SK-MEL-5 (cell line): ENCODE data around the gene RHBDF1. TPM values are rescaled to one million over a fixed set of nuclear protein-coding genes. Genes with fewer than 3 reads are reported as not detected.
"Not testable (repeated sequence)": the region's sequence is repeated elsewhere in the genome, so short reads cannot be mapped to it uniquely, and the experiment has no call there.

Experiments
- DNase-seq: peaks from one replicate; pipeline ENCODE4 v3.0.0-alpha.2; 2016; ENCODE audit warnings: low read depth, low spot score
- in situ Hi-C: cut with HindIII; loops from 2 replicates; pipeline ENCODE4 v1.10.0; 2016; ENCODE audit warnings: low sequenced_read_pairs, high pct_unique_total_duplicates, low pct_unique_long_range_greater_than_20kb
- small RNA-seq, 2 experiments: library from RNA; depleted of rRNA; stranded (forward); fragments of <200 nt; gene quantifications; one replicate each; pipeline ENCODE3, GENCODE V24; 2014
- total RNA-seq: library from RNA; depleted of rRNA; stranded (reverse); fragments of >200 nt; shearing (Covaris generic); gene quantifications from 2 replicates; pipeline ENCODE4 v1.2.3, GENCODE V29; 2014; rRNA removed

Gene RHBDF1
- total RNA-seq, 1 experiment from 2014 or later = 5.9 TPM

DNA sequence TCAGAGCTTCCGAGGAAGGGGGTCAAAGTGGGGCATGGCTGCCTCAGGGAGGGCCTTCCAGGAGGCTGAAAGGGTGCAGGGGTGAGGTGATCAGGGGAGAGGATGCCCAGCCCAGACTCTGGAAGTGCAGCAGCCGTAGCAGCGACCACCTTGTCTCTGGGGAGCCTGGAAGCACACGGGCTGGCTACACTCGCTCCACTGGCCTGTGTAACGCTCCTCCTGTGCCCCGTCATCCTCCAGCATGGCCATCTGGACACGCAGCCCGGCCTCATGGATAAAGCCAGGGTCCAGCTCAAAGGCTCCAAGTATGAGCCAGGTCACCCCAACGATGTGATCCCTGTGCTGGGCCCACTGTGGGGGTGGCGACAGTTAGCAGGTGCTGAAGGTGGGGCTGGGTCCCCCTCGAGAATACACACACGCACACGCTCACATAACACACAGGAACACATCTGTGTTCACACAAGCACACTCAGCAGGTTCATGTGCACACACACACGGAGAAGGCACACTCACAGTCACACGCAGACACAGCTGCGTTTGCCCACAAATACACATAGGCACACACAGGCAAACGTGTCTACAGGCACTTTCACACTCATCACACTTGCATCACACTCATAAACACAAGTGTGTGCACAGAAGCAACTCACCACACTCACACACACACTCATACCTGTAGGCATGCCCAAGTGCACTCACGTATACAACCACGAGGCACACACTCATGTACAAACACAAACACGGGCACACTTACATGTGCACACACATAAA is 38.4 kb downstream of the RHBDF1 start:
- in situ Hi-C loops = no loop called here
- DNase-seq = no peak

DNA sequence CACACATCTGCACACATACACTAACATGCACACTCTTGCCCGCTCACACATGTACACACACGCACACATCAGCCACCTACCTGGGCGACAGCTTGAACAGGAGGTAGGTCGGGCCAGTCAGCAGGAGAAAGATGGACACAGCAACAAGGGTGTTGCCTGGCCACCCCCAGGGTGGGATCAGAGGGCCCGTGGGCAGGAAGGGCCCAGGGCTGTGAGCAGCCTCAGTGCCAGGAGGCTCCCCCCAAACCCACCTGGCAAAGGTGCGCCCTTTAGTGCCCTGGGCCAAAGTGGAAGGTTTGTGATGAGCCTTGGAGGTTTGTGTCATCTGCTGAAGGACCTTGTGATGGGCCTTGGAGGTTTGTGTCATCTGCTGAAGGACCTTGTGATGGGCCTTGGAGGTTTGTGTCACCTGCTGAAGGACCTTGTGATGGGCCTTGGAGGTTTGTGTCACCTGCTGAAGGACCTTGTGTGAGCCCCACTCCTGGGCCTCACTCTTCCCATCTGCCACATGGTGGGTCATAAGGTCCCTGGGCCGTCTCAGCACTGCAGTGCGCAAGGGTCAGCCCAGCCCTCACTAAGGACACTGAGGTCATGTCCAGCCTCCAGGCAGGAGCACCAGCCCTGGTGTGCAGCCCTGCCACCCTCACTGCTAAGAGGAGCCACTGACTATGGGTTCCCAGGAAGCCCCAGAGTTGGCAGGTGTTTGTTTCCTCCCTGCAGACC is 39.1 kb downstream of the RHBDF1 start:
- in situ Hi-C loops, DNase-seq: not testable (repeated sequence)

DNA sequence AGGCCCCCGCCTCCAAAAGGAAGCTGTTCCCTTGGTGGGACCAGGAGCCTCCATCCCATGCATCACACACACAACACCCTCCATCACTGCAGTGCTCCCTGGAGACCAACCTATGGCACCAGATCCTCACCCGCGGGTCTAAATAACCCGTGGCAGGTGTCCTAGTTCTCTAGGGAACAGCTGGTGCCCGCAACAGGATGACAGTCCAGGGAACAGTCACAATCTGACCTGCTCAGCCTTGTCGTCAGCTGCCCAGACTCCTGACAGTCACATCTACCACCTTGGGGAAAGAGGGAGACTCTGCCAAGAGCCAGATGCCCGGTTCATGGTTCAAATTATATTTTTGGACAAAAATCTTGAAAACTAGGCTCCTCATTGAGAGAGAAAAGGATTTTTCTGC is 41.8 kb downstream of the RHBDF1 start:
- DNase-seq = not testable (repeated sequence)

DNA sequence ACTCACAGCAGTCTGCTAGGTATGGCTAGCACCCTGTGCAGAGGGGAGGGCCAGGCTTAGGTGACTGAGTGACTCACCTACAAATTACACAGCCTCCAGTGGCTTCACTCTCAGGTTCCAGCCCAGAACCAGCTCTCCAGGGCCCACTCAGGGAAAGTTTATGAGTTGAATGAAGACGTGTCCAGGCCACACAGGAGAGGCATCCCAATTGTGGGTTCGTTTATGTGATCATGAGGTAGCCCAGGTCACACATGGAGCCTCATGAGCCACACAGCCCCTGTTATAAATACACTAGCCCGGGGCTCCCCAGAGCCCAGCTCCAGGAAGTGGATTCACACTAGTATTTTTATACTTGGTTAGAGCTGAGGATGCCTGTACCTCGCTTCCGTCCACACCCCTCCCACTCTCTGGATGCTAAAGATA is 46.5 kb downstream of the RHBDF1 start:
- DNase-seq, in situ Hi-C loops: not testable (repeated sequence)

More for the DNA sequence above, 41.8 kb downstream of the RHBDF1 start:
- in situ Hi-C loops = not testable (repeated sequence)

DNA sequence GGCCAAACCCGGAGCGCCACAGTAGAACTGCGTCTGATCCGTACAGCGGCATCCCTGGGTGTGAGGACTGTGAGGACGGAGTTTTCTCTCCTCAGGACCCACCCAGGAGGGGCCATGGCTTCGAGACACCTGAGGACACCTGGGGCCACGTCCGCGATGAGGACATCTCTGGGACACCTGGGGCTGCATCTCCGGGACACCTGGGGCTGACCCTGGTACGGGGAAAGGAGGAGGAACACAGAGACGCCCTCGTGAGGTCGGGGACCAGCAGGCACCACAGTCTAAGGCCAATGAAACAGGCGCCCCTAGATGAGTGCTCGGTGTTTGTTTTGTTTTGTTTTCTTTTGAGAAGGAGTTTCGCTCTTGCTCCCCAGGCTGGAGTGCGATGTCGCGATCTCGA is 48.3 kb downstream of the RHBDF1 start:
- in situ Hi-C loops, DNase-seq: not testable (repeated sequence)

DNA sequence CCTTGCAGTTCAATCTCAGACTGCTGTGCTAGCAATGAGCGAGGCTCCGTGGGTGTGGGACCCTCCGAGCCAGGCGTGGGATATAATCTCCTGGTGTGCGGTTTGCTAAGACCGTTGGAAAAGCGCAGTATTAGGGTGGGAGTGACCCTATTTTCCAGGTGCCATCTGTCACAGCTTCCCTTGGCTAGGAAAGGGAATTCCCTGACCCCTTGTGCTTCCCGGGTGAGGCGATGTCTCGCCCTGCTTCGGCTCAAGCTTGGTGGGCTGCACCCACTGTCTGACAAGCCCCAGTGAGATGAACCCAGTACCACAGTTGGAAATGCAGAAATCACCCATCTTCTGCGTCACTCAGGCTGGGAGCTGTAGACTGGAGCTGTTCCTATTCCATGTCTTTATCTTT is 51.5 kb downstream of the RHBDF1 start:
- DNase-seq, in situ Hi-C loops: not testable (repeated sequence)

DNA sequence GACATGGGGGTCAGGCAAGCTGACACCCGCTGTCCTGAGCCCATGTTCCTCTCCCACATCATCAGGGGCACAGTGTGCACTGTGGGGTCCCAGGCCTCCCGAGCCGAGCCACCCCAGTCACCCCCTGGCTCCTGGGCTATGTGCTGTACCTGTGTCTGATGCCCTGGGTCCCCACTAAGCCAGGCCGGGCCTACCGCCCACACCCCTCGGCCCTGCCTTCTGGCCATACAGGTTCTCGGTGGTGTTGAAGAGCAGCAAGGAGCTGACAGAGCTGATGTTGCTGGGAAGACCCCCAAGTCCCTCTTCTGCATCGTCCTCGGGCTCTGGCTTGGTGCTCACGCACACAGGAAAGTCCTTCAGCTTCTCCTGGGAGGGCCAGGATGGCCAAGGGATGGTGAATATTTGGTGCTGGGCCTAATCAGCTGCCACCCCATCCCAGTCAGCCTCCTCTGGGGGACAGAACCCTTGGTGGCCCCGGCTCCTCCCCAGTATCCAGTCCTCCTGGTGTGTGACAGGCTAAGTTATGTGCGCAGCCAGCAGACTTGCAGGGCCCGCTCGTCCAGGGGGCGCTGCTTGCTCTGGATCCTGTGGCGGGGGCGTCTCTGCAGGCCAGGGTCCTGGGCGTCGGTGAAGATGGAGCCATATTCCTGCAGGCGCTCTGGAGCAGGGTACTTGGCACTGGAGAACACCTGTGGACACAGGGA is 55.2 kb downstream of the RHBDF1 start:
- in situ Hi-C loops, DNase-seq: not testable (repeated sequence)

DNA sequence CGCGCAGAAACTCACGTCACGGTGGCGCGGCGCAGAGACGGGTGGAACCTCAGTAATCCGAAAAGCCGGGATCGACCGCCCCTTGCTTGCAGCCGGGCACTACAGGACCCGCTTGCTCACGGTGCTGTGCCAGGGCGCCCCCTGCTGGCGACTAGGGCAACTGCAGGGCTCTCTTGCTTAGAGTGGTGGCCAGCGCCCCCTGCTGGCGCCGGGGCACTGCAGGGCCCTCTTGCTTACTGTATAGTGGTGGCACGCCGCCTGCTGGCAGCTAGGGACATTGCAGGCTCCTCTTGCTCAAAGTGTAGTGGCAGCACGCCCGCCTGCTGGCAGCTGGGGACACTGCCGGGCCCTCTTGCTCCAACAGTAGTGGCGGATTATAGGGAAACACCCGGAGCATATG is 61.7 kb downstream of the RHBDF1 start:
- DNase-seq, in situ Hi-C loops: not testable (repeated sequence)

DNA sequence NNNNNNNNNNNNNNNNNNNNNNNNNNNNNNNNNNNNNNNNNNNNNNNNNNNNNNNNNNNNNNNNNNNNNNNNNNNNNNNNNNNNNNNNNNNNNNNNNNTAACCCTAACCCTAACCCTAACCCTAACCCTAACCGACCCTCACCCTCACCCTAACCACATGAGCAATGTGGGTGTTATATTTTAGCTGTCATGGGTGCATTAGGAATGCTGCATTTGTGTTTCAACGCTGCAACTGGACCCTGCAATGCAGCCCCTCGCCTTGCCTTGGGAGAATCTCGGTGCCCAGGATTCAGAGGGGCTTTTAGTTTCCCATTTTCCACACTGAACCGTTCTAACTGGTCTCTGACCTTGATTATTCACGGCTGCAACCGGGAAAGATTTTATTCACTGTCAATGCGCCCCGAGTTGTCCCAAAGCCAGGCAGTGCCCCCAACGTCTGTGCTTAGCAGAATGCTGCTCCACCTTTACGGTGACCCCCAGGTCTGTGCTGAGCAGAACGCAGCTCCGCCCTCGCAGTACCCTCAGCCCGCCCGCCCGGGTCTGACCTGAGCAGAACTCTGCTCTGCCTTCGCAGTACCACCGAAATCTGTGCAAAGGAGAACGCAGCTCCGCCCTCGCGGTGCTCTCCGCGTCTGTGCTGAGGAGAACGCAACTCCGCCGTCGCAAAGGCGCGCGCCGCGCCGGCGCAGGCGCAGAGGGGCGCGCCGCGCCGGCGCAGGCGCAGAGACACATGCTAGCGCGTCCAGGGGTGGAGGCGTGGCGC is 62.3 kb downstream of the RHBDF1 start:
- DNase-seq = peak; percentile 80
- in situ Hi-C loops = no loop called here

Small RNAs within 50 kb of the gene (small RNA-seq; reads per million reads assigned to genes)
- gene MIR6859-4 (0 reads per million in 2 experiments), gene Z69720.2 (0 reads per million in 2 experiments)

Other genes starting within 250 kb of the RHBDF1 start
- 5.3 and 7.0 TPM in 2 replicates for gene POLR3K, start 19.0 kb downstream of the RHBDF1 start, total RNA-seq
- 26.0 and 28.2 TPM in 2 replicates for gene SNRNP25, start 18.8 kb downstream of the RHBDF1 start, total RNA-seq
- gene MPG, start 5.6 kb upstream of the RHBDF1 start, total RNA-seq = 57.3 and 70.9 TPM in 2 replicates
- gene NPRL3, start 66.0 kb upstream of the RHBDF1 start, total RNA-seq = 4.1 and 5.6 TPM in 2 replicates
- not detected in 2 replicates for gene HBZ, start 80.0 kb upstream of the RHBDF1 start, total RNA-seq
- gene HBM, start 93.3 kb upstream of the RHBDF1 start, total RNA-seq = not detected in 2 replicates
- not detected in 2 replicates for gene HBA2, start 100.2 kb upstream of the RHBDF1 start, total RNA-seq
- gene HBA1, start 104.0 kb upstream of the RHBDF1 start, total RNA-seq = not detected in 2 replicates
- 2.2 and 2.5 TPM in 2 replicates for gene HBQ1, start 107.8 kb upstream of the RHBDF1 start, total RNA-seq
- 28.2 and 31.4 TPM in 2 replicates for gene LUC7L, start 156.8 kb upstream of the RHBDF1 start, total RNA-seq
- gene FAM234A, start 162.2 kb upstream of the RHBDF1 start, total RNA-seq = 30.2 and 31.2 TPM in 2 replicates
- gene RGS11, start 203.3 kb upstream of the RHBDF1 start, total RNA-seq = 0.35 and 0.74 TPM in 2 replicates
- gene ARHGDIG, start 208.0 kb upstream of the RHBDF1 start, total RNA-seq = 3.5 and 4.1 TPM in 2 replicates
- 0.08 and 0.34 TPM in 2 replicates for gene PDIA2, start 210.5 kb upstream of the RHBDF1 start, total RNA-seq